DMS153 treated with DMSO at 0.1 percent for 48 hours (cell line): Measurements from ENCODE around the gene RGS17.

Experiments
- DNase-seq: peaks from one replicate; lab custom pipeline; 2025; ENCODE audit not compliant: unreplicated experiment; lab: John Stamatoyannopoulos, UW

Gene RGS17

GRCh38 chr6:152959333-152959732, 171.7 kb downstream of the RGS17 start:
- no peak for DNase-seq

- no peak for DNase-seq
Observed at GRCh38 chr6:152957796-152958195, 173.3 kb downstream of the RGS17 start.
